GM19467 (cell line): ENCODE measurements around the gene AEN.

Experiments used
- ATAC-seq: cut with Tn5 transposase; IDR thresholded peaks from one replicate; pipeline ENCODE4 v1.9.1; 2021; ENCODE audit warnings: mild to moderate bottlenecking, moderate library complexity; ENCODE audit not compliant: unreplicated experiment

The AEN gene

GRCh38 chr15:88648357-88649214 is 27.4 kb downstream of the AEN start:
- ATAC-seq, result no peak

DNA sequence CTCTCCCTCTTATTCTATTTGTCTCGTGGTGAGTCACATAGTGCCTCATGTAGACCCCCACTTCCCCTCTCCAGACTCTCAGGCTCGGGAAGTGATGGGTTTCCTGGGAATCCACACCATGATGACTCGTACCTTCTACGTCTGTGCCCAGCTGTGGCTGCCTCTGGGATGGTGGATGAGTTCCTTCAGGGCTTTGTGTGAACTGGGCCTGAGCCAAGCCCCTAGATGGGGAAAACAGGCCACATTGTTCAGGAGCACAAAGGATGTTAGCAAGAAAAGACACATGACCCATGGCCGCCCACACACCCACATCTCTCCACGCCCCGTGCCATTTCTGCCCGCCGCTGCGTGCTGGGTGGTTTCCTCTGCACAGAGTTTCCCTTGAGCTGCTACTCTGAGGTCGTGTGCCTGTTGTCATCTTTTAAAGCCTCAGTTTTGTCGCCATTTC is 28.2 kb downstream of the AEN start:
- ATAC-seq, result no peak

DNA sequence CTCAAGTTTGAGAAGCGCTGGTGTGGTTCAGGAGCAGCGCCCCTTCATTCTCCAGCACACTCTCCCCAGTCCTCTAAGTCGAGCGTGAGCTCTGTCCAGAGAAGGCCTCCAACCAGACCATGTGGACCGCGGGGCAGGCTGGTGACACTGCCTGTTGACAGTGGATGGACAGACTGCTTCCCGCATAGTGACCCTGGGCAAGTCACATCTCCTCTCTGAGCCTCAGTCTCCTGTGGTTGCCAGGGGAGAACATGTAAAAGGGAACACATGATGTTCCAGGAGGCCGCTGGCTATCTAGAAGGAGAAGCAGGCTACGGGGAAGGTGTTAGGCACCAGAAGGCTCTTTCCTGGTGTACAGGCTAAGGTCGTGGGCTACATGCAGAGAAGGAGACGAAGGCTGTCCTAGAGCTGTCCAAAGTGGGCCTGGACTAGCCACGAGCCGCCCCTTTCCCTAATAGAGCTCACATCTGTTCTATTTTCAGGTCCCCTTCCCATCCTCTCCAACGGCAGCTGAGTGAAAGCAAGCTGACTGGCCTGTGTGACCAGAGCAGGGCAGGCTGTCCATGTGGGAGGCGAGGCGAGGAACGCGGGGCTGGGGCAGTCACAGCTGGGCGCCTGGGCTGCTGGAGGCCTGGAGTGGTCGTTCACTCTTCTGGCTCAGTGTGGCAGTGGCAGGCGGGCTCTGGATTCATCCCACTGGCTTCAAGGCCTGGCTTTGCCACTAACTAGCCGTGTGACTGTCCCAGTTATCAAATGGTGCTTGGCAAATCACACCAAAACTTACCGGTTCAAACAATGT is 28.8 kb downstream of the AEN start:
- ATAC-seq, result no peak

DNA sequence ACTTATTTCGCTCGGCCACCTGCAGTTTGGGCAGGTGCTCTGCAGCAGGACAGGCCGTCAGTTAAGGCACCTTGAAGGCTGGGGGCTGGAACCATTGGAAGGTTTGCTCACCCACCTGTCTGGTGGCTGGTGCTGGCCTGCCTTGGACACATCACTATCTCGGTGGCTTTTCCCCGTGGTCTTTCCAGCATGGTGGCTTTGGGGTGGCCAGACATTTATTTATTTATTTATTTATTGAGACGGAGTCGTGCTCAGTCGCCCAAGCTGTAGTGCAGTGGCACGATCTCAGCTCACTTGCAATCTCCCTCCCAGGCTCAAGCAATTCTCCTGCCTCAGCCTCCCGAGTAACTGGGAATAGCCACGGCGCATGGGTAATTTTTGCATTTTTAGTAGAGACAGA is 29.4 kb downstream of the AEN start:
- no peak for ATAC-seq

DNA sequence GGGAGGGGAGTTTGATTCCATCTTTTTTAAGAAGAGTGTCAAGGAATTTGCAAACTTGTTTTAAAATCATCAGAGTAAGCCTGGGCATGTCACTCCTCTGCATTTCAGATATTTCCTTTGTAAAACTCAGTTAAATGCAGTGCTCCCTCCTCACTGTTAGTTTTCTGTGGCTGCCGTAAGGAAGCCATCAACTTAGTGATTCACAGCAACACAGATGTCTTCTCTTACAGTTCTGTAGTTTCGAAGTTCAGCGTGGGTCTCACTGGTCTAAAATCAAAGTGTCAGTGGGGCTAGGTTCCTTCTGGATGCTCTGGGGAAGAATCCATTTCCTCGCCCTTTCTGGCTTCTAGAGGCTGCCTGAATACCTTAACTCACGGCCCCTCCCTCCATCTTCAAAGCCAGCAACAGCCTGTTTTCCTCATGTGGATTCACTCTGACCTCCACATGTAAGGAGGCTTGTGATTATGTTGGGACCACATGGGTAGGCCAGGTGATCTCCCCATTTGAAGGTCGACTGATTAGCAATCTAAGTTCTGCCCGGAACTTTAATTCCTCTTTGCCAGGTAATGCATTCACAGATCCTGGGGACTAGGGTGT is 30.1 kb downstream of the AEN start:
- no peak for ATAC-seq

GRCh38 chr15:88651971-88652370 is 30.8 kb downstream of the AEN start:
- no peak for ATAC-seq

GRCh38 chr15:88652456-88653199 is 31.5 kb downstream of the AEN start:
- no peak for ATAC-seq

GRCh38 chr15:88653200-88654064 is 32.3 kb downstream of the AEN start:
- no peak for ATAC-seq

DNA sequence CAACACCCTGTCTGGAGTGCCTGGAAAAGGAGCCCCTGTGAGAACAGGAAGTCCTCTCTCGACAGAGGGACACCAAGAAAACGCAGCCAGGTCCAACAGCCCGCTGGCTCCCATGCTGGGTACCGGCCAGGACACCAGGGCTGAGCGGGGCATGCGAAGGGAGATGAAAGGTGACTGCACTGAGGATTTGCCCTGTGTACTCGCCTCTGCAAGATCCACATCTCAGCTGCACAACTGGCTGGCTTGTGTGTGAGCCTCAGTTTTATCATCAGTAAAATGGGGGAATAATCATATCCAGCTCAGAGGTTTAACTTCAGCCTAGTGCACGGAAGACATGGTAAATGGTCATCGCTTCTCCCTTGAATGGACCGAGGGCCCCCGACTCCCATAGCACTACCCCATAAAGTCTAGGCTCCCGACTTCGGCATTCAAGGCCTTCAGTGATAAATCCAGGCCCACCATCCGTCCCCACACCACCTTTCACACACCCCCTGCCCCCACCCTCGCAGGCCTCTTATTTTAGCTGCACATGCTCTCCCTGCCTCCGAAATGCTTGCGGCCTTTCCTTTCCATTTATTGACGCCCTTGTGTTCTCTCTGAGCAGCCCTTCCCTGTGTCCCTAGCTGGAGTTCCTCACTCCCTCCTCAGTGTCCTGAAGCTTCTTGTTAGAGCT is 33.4 kb downstream of the AEN start:
- no peak for ATAC-seq

- no peak for ATAC-seq
Measured at GRCh38 chr15:88655103-88655553, 34.0 kb downstream of the AEN start.

DNA sequence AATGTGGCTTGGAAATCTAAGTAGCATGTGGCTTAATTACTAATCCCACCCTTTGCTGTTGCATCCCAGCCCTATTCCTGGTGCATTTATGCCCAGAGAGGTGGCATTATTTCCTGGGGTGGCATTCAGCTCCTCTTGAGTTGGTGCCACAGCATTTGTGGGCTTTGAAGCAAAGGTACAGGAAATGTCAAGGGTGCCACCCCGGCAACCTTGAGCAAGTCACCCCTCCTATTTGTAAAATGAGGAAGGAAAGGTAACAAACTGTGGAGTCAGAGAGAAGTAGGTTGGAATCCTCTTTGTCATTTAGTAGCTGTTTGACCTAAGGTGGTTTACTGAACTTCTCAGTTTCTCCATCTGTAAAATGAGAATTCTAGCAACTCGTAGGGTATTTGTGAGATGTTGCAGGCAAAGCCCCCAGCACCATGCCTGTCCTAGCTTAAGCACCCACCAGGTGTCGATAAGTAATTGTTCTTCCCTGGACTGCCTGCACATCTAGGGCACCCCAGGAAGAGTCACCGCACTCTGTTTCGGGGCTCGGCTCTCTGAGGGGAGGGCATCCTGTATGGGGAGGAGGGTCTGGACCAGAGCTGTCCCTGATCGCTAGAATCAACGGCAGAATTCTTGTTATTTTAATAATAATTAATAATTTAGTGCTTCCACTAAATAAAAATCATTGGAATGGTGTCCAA is 34.8 kb downstream of the AEN start:
- no peak for ATAC-seq

- ATAC-seq, result peak; percentile 88
Measured at GRCh38 chr15:88656760-88657221, 35.7 kb downstream of the AEN start.

DNA sequence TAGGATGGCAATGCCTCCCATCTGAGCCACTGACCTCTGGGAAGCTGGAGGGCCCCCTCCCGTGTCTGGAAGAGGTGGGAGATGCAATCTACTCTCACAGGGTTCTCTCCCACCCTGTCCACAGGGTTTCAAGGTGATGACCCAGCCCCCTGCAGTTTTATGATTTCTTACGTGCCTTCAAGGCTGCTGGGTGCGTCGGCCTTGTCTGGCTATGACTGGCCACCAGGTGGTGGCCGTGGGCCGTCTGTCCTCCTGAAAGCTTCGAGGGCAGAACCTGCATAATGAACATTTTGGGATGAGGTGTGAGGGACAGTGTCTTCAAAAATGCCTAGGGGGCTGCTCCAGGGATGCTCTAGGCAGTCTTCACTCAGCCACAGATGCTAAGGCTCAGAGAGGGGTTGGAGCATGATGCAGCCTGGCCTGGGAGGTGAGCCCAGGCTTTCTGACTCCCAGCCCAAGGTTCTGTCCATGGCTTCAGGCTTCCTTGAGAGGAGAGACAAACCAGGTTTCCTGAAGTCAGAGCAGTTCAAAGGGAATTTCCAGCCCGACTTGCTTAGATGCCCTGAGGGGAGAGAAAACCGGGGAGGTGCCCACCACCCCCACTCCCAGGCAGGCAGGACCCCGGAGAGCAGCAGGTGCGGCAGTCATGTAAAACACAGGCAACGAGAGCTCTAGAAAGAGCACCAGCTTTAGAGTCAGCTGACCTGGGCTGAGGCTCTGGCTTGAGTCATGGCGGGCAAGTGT is 36.4 kb downstream of the AEN start:
- no peak for ATAC-seq

- ATAC-seq, result no peak
Measured at GRCh38 chr15:88658070-88658965, 37.2 kb downstream of the AEN start.

GRCh38 chr15:88658972-88659931 is 38.1 kb downstream of the AEN start:
- no peak for ATAC-seq
